IPS-18a (cell line): ENCODE results near the gene MALAT1.

Source experiments
- H3K27ac ChIP-seq: one replicate; pipeline ENCODE4 v1.5.1; 2013; ENCODE audit warnings: low read length
- H3K27me3 ChIP-seq: one replicate; pipeline ENCODE4 v1.6.1; 2013; ENCODE audit warnings: mild to moderate bottlenecking, low read length; ENCODE audit not compliant: control insufficient read depth, insufficient read depth
- H3K36me3 ChIP-seq: one replicate; pipeline ENCODE4 v1.6.1; 2013; ENCODE audit warnings: low read depth, low read length; ENCODE audit not compliant: control insufficient read depth
- H3K4me1 ChIP-seq: one replicate; pipeline ENCODE4 v1.6.1; 2013; ENCODE audit warnings: low read depth, low read length; ENCODE audit not compliant: control insufficient read depth
- H3K4me3 ChIP-seq: one replicate; pipeline ENCODE4 v1.5.1; 2013; ENCODE audit warnings: low read length
- H3K9ac ChIP-seq: one replicate; pipeline ENCODE4 v1.6.1; 2013; ENCODE audit warnings: mild to moderate bottlenecking, low read length, moderate library complexity
- H3K9me3 ChIP-seq: one replicate; pipeline ENCODE4 v1.6.1; 2013; ENCODE audit warnings: low read depth, low read length; ENCODE audit not compliant: control insufficient read depth

Gene MALAT1

GRCh38 chr11:65529475-65530156 is 30.8 kb downstream of the MALAT1 start:
- H3K9me3 ChIP-seq: no peaks in the 10 kb centered on the region
- peaks cover 5% of the 10 kb centered on the region for H3K4me1 ChIP-seq
- no peak overlapping the region for H3K9ac ChIP-seq
- H3K36me3 ChIP-seq: peaks cover 20% of the 10 kb centered on the region
- H3K4me3 ChIP-seq: no peak overlapping the region
- H3K27ac ChIP-seq: no peak overlapping the region
- no peaks in the 10 kb centered on the region for H3K27me3 ChIP-seq

DNA sequence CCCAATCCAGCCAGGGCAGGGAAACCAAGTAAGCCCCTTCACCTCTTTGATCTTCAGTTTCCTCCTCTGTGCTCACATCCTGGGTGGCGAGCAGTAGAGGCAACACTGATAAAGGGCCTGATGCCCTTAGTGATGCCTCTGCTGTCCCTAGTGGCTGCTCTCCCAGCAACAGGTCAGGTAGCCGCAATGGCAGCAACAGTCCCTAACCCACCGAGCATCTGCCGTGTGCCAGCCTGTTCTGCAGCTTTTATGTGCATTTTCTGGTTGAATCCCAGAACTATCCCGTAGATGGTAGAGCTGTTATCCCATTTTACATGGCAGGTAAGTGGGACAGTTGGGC is 31.3 kb downstream of the MALAT1 start:
- H3K9ac ChIP-seq: no peak overlapping the region
- peaks cover 20% of the 10 kb centered on the region for H3K36me3 ChIP-seq
- peaks cover 5% of the 10 kb centered on the region for H3K4me1 ChIP-seq
- no peaks in the 10 kb centered on the region for H3K27me3 ChIP-seq
- no peak overlapping the region for H3K4me3 ChIP-seq
- H3K9me3 ChIP-seq: no peaks in the 10 kb centered on the region
- H3K27ac ChIP-seq: no peak overlapping the region

DNA sequence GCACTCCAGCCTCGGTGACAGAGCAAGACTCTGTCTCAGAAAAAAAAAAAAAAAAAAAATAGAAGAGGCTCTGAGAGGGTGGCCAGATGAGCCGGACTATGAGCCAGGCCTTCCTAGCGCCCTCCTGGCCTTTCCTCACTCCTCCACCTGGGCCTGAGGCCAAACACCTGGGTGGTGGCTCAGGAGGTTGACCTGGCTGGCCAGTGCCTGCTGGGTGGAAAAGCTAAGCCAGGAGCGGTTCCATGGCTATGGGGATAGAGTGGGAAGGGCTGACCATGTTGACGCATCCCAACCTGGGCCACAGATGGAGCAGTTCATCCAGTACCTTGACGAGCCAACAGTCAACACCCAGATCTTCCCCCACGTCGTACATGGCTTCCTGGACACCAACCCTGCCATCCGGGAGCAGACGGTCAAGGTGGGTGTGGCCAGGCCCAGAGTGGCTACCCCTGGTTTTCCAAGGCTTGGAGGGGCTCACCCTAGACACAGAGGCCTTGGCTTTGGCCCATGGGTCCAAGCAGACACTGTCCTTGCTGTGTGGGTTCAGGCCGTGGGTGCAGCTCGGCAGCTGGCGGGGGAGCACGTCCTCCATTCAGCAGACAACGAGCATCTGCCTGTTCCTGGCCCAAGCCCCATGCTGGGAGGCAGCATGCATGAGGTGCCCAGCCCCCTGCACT is 33.7 kb downstream of the MALAT1 start:
- Histone ChIP-seq H3K4me1 (no peaks in the 10 kb centered on the region), H3K27me3 (peaks cover 5% of the 10 kb centered on the region), H3K9ac (no peak overlapping the region), H3K36me3 (peaks cover 24% of the 10 kb centered on the region), H3K4me3 (no peak overlapping the region), H3K27ac (no peak overlapping the region), H3K9me3 (no peaks in the 10 kb centered on the region)

DNA sequence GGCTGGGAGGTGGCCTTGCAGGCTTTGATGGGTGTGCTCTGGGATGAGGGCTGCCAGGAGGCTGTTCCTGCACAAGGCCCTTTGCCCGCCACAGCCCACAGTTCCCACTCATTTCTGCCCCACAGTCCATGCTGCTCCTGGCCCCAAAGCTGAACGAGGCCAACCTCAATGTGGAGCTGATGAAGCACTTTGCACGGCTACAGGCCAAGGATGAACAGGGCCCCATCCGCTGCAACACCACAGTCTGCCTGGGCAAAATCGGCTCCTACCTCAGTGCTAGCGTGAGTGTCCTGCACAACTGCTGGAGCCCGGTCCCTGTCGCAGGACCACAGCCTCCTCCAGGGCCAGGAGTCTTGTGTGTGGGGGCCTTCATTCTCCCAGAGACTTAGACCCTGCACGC is 36.3 kb downstream of the MALAT1 start:
- peaks cover 22% of the 10 kb centered on the region for H3K36me3 ChIP-seq

DNA sequence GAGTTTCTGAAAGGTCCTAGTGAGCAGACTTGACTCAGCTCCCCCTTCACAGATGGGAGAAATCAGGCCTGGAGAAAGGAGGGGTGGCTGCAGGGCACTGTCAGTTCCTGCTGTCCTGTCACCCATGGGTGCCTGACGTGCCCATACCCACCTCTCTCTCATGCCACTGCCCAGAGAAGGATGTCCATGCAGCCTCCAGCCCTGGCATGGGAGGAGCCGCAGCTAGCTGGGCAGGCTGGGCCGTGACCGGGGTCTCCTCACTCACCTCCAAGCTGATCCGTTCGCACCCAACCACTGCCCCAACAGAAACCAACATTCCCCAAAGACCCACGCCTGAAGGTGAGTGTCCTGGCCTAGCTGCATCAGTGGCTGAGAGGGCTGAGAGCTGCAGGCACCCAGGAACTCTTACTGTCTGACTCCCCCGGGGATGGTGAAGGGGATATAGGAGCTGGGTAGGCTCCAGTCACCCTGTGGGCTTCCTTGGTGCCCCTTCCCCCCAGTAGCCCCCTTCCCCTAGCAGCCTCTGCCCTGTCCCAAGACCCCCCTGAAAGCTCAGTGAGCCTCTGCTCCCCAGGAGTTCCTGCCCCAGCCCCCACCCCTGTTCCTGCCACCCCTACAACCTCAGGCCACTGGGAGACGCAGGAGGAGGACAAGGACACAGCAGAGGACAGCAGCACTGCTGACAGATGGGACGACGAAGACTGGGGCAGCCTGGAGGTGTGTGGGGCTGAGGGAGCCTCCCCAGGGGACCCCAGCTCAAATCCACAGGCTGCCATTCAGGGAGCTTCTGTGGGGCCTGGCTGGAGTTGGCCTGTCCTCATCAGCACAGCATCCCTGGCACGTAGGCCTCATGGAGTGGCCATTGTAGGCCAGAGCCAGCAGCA is 37.8 kb downstream of the MALAT1 start:
- Histone ChIP-seq H3K9ac (no peak overlapping the region), H3K36me3 (peaks cover 11% of the 10 kb centered on the region), H3K27me3 (peaks cover 44% of the 10 kb centered on the region), H3K4me1 (no peaks in the 10 kb centered on the region), H3K4me3 (no peak overlapping the region), H3K27ac (no peak overlapping the region), H3K9me3 (no peaks in the 10 kb centered on the region)

More for the DNA sequence above, 36.3 kb downstream of the MALAT1 start:
- Histone ChIP-seq H3K9me3 (no peaks in the 10 kb centered on the region), H3K27ac (no peak overlapping the region), H3K9ac (no peak overlapping the region), H3K4me1 (no peaks in the 10 kb centered on the region), H3K27me3 (peaks cover 31% of the 10 kb centered on the region), H3K4me3 (no peak overlapping the region)

DNA sequence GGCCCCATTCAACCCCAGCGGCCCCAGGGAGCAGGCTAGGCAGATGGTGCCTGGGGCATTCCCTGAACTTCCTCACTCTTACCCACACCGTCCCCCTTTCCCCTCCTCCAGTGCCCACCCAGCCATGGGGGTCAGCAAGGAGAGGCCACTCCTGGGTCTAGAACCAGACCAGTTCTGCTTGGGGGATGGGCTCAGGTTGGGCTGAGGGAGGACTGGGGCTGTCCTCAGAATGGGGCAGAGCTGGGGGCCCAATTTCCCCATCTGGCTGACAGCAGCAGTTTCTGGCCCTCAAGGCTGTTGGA is 38.4 kb downstream of the MALAT1 start:
- H3K4me3 ChIP-seq: no peak overlapping the region
- no peak overlapping the region for H3K9ac ChIP-seq
- H3K36me3 ChIP-seq: peaks cover 9% of the 10 kb centered on the region
- peaks cover 44% of the 10 kb centered on the region for H3K27me3 ChIP-seq
- H3K9me3 ChIP-seq: no peaks in the 10 kb centered on the region
- no peaks in the 10 kb centered on the region for H3K4me1 ChIP-seq
- H3K27ac ChIP-seq: no peak overlapping the region

DNA sequence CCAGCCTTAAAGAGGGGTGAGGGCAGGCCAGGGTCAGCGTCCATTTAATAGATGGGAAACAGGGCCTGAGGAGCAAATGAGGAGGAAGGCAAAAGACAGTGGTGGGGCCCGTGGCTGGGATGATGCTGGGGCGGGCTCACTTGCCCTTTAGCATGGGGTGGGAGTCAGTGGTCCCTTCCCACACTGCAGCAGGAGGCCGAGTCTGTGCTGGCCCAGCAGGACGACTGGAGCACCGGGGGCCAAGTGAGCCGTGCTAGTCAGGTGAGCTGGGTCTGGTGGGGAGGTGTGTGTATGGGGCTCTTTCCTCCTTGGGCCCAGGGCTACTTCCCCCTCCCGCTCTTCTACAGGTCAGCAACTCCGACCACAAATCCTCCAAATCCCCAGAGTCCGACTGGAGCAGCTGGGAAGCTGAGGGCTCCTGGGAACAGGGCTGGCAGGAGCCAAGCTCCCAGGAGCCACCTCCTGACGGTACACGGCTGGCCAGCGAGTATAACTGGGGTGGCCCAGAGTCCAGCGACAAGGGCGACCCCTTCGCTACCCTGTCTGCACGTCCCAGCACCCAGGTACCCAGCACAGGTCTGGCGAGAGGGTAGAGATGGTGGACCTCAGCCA is 38.9 kb downstream of the MALAT1 start:
- H3K27me3 ChIP-seq: peaks cover 44% of the 10 kb centered on the region
- no peak overlapping the region for H3K27ac ChIP-seq

GRCh38 chr11:65538232-65538914 is 39.5 kb downstream of the MALAT1 start:
- peak overlapping the region; percentile 58 for H3K4me3 ChIP-seq
- H3K27me3 ChIP-seq: peaks cover 44% of the 10 kb centered on the region
- no peaks in the 10 kb centered on the region for H3K4me1 ChIP-seq
- H3K36me3 ChIP-seq: peaks cover 9% of the 10 kb centered on the region
- H3K9me3 ChIP-seq: no peaks in the 10 kb centered on the region
- no peak overlapping the region for H3K9ac ChIP-seq
- no peak overlapping the region for H3K27ac ChIP-seq

More for the DNA sequence above, 38.9 kb downstream of the MALAT1 start:
- H3K4me1 ChIP-seq: no peaks in the 10 kb centered on the region
- peaks cover 9% of the 10 kb centered on the region for H3K36me3 ChIP-seq
- H3K4me3 ChIP-seq: no peak overlapping the region
- H3K9me3 ChIP-seq: no peaks in the 10 kb centered on the region
- no peak overlapping the region for H3K9ac ChIP-seq

DNA sequence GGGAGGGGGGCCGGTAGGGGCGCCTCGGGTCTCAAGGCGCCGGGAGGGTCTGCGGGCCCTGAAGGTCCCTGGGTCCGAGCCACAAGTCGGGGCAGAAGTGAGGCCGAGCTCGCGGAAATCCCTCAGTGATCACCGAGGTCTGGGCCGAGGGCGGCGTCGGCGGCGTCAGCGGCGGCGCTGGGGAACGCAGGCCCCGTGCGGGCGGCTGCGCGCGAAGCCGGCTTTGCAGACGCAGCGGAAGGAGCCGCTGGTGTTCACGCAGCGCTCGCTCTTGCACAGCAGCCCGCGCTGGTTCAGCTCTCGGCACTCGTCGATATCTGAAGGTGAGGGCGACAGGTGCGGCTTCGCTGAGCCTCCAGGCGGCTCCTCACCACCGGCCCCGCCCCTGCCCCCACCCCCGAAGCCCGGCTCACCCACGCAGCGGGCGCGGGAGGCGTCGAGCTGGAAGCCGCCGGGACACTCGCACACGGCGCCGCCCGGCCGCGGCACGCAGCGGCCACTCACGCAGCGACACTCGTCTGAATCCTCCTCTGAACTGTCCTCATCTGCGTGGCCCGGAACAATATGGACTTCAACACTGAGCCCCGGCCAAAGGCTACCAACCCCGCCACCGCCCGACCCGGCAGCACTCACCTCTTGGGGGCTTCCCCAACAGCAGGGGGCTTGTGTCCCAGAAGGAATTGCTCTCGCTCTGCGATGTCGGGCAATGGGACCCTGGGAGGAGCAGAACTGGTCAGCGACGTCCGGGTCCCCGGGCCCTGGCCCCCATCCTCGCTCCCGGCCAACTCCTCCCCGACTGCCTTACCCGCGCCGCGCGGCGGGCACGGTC is 40.3 kb downstream of the MALAT1 start:
- no peak overlapping the region for H3K27ac ChIP-seq
- no peaks in the 10 kb centered on the region for H3K4me1 ChIP-seq
- H3K27me3 ChIP-seq: peaks cover 46% of the 10 kb centered on the region
- peaks cover 9% of the 10 kb centered on the region for H3K36me3 ChIP-seq
- H3K9ac ChIP-seq: no peak overlapping the region
- H3K4me3 ChIP-seq: peak overlapping the region; percentile 58
- H3K9me3 ChIP-seq: no peaks in the 10 kb centered on the region

DNA sequence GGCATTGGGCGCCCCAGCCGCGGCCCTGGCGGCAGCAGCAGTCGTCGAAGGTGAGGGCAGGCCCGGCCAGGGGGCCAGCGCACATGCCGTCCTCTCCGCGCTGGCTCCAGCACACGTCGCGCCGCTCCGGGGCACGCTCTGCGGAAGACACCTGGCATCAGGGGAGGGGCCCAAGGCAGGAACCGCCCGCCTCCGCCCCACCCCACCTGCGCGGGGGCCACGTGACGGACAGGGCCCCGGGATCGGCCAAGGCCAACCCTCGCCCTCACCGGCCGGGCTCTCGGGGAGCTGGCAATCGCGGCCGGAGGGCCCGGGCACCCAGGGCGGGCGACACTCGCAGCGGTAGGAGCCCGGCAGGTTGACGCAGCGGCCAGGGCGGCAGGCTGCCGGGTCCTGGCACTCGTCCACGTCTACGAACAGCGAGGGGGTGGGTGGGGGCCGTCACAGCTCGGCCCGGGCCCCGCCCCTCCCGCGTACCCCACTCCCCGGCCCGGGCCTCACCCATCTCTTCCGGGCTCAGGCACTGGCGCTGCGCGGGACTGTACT is 41.0 kb downstream of the MALAT1 start:
- Histone ChIP-seq H3K9ac (no peak overlapping the region), H3K4me1 (no peaks in the 10 kb centered on the region), H3K4me3 (peak overlapping the region; percentile 58), H3K36me3 (peaks cover 9% of the 10 kb centered on the region), H3K9me3 (no peaks in the 10 kb centered on the region), H3K27ac (no peak overlapping the region), H3K27me3 (peaks cover 53% of the 10 kb centered on the region)
